ENCODE data around the gene MAN2A1.

Gene MAN2A1

DNA sequence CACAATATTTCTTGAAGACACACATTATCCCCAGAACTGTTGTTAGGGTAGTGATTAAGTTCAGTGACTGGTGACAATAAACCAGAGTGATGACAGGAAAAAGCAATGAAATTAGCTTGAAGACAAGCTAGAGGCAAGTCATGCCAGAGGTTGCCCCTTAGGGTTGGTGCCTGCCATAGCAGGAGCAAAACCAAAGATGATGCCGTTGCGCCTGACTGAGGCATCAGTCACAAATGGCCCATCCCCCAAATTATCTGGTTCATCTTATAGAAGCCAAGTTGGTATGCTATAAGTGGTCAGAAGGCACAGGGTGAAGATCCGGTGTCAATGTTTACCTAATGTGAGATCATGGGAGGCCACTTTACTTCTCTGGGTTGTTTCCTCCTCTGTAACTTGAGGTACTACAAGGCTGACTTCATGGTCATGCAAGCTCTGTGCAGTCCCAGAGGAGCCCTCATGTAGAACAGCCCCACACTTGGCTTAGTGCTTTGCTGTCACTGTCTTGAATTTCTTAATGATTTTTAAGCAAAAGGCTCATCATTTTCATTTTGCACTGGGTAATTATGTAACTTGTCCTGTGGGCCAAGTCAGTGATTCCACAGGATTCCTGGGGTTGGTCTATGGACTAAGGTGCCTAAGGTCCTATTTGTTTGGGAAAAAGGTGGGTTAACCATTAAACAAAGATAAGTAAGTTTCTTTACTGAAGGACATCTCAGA, 211.3 kb downstream of the MAN2A1 start:
- POLR2A ChIA-PET: no interaction called here
- no peak overlapping the region for H3K4me3 ChIP-seq (ENCODE audit: low read depth, low read length)
- TF ChIP-seq, protein P1, sequence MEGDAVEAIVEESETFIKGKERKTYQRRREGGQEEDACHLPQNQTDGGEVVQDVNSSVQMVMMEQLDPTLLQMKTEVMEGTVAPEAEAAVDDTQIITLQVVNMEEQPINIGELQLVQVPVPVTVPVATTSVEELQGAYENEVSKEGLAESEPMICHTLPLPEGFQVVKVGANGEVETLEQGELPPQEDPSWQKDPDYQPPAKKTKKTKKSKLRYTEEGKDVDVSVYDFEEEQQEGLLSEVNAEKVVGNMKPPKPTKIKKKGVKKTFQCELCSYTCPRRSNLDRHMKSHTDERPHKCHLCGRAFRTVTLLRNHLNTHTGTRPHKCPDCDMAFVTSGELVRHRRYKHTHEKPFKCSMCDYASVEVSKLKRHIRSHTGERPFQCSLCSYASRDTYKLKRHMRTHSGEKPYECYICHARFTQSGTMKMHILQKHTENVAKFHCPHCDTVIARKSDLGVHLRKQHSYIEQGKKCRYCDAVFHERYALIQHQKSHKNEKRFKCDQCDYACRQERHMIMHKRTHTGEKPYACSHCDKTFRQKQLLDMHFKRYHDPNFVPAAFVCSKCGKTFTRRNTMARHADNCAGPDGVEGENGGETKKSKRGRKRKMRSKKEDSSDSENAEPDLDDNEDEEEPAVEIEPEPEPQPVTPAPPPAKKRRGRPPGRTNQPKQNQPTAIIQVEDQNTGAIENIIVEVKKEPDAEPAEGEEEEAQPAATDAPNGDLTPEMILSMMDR (IDR thresholded peaks at IDR 0.05; ENCODE audit: insufficient read depth, low read length, missing control alignments): no peak
- CTCF ChIA-PET: no interaction called here
- no peak for DNase-seq (ENCODE audit: low read depth, low spot score)

GRCh38 chr5:109901628-109901981, 211.9 kb downstream of the MAN2A1 start:
- DNase-seq (ENCODE audit: low read depth, low spot score): no peak
- CTCF ChIA-PET: no interaction called here

GRCh38 chr5:109903061-109903460, 213.3 kb downstream of the MAN2A1 start:
- POLR2A ChIA-PET: no interaction called here
- no peak for DNase-seq (ENCODE audit: low read depth, low spot score)
- CTCF ChIA-PET: no interaction called here
- H3K4me3 ChIP-seq (ENCODE audit: low read depth, low read length): no peak overlapping the region
- TF ChIP-seq, protein P1 (IDR thresholded peaks at IDR 0.05; ENCODE audit: insufficient read depth, low read length, missing control alignments): no peak

More at GRCh38 chr5:109901628-109901981, 211.9 kb downstream of the MAN2A1 start:
- no peak overlapping the region for H3K4me3 ChIP-seq (ENCODE audit: low read depth, low read length)
- TF ChIP-seq, protein P1 (IDR thresholded peaks at IDR 0.05; ENCODE audit: insufficient read depth, low read length, missing control alignments): no peak
- POLR2A ChIA-PET: no interaction called here

DNA sequence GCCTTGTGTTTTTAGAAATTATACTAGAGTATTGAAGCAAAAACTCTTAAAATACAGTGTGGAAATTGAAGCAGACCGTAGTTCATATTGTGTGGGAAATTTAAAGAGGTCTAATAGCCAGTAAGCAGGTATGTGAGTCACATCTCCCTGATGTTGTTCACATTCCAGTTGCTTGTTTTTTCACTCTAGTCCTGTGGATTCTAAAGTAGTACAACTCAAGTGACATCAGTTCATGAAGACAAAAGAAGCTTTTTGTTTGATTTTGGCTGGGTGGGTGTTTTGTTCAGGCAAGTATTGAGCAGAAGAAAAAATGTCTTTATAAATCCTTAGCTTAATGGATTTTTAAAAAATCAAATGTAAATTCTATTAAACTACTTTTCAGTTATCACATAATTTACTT, 216.2 kb downstream of the MAN2A1 start:
- DNase-seq (ENCODE audit: low read depth, low spot score): no peak
- CTCF ChIA-PET: no interaction called here
- POLR2A ChIA-PET: no interaction called here
- TF ChIP-seq, protein P1 (IDR thresholded peaks at IDR 0.05; ENCODE audit: insufficient read depth, low read length, missing control alignments): no peak
- H3K4me3 ChIP-seq (ENCODE audit: low read depth, low read length): no peak overlapping the region

DNA sequence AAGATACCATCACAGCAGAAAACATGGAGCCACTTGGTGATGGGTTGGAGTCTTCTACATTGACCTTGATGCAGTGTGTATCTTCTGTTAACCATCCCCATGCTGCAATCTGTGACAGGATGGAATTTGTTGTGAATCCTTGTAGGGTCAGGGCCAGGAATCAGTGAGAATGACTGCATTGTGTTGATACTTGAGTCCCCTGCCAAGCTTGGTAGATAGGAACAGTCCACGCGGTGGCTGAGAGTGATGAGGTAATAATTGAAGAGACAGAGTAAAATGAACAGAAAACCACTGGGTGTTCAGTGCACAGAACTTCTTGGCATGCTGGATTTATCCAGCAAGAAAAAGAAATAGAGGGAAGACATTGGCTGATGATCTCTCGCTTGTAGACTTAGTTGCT, 217.5 kb downstream of the MAN2A1 start:
- ChIA-PET POLR2A (no interaction called here), CTCF (no interaction called here)
- TF ChIP-seq, protein P1 (IDR thresholded peaks at IDR 0.05; ENCODE audit: insufficient read depth, low read length, missing control alignments): no peak
- no peak overlapping the region for H3K4me3 ChIP-seq (ENCODE audit: low read depth, low read length)
- DNase-seq (ENCODE audit: low read depth, low spot score): no peak

- ChIA-PET POLR2A (no interaction called here), CTCF (no interaction called here)
- peak; percentile 37 for DNase-seq (ENCODE audit: low read depth, low spot score)
- H3K4me3 ChIP-seq (ENCODE audit: low read depth, low read length): no peak overlapping the region
- TF ChIP-seq, protein P1 (IDR thresholded peaks at IDR 0.05; ENCODE audit: insufficient read depth, low read length, missing control alignments): no peak
These were observed 218.0 kb downstream of the MAN2A1 start for GRCh38 chr5:109907731-109908130.

Measured in AG04449 (cell line).